Uterus (tissue), 2 donors: ENCODE data around the gene DNAI1.

Experiments used
- POLR2A ChIP-seq, 2 donors: fragments of 450-650 bp; IDR thresholded peaks; one replicate each; pipeline ENCODE4 v1.6.1; 2016; ENCODE audit warnings: antibody characterized with exemption in 2 of 2, mild to moderate bottlenecking in 1 of 2, moderate library complexity in 1 of 2
- TF ChIP-seq, protein P1 (sequence below), 4 experiments: fragments of 200-600 bp in 2 of 4; fragments of 450-650 bp in 2 of 4; sonication (generic) in 2 of 4; IDR thresholded peaks; one replicate each; pipeline ENCODE4 v1.5.1; 2016 to 2019; ENCODE audit warnings: antibody characterized with exemption in 4 of 4, mild to moderate bottlenecking in 2 of 4, moderate library complexity in 1 of 4

DNA sequence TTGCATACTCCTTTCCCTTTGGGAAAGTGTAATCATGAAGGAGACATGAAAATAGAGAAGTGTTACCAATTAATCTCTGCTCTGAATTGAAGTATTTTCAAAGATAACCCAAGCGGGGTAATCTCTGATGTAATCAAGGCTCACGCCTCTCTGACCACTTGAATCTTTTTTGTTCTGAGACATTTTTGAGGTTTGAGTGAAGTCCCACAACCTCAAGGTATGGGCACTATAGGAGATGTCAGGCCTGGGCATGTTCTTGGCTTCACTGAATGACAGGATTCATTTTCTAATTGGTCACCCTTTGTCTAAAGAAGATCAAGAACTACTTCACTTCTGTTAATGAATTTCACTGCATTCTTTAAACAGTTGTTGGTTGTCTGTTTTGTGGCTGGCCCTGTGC lies 40.5 kb downstream of the DNAI1 start:
- TF ChIP-seq, protein P1, sequence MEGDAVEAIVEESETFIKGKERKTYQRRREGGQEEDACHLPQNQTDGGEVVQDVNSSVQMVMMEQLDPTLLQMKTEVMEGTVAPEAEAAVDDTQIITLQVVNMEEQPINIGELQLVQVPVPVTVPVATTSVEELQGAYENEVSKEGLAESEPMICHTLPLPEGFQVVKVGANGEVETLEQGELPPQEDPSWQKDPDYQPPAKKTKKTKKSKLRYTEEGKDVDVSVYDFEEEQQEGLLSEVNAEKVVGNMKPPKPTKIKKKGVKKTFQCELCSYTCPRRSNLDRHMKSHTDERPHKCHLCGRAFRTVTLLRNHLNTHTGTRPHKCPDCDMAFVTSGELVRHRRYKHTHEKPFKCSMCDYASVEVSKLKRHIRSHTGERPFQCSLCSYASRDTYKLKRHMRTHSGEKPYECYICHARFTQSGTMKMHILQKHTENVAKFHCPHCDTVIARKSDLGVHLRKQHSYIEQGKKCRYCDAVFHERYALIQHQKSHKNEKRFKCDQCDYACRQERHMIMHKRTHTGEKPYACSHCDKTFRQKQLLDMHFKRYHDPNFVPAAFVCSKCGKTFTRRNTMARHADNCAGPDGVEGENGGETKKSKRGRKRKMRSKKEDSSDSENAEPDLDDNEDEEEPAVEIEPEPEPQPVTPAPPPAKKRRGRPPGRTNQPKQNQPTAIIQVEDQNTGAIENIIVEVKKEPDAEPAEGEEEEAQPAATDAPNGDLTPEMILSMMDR (IDR thresholded peaks at IDR 0.05): no peak
- no peak for TF ChIP-seq POLR2A (IDR thresholded peaks at IDR 0.05)
